Activated CD4-positive, alpha-beta T cell treated with anti-CD3 and anti-CD28 coated beads, Interleukin-2, Interleukin-6, amounts not matched to agents 100 ng/mL and 50 ng/mL, durations not matched to agents 16 hours and 8 hours (primary cell): ENCODE measurements around the gene BTG2.

ENCODE experiments used
- DNase-seq: peaks from one replicate; pipeline ENCODE4 v3.0.0-alpha.2; 2020

Gene BTG2

DNA sequence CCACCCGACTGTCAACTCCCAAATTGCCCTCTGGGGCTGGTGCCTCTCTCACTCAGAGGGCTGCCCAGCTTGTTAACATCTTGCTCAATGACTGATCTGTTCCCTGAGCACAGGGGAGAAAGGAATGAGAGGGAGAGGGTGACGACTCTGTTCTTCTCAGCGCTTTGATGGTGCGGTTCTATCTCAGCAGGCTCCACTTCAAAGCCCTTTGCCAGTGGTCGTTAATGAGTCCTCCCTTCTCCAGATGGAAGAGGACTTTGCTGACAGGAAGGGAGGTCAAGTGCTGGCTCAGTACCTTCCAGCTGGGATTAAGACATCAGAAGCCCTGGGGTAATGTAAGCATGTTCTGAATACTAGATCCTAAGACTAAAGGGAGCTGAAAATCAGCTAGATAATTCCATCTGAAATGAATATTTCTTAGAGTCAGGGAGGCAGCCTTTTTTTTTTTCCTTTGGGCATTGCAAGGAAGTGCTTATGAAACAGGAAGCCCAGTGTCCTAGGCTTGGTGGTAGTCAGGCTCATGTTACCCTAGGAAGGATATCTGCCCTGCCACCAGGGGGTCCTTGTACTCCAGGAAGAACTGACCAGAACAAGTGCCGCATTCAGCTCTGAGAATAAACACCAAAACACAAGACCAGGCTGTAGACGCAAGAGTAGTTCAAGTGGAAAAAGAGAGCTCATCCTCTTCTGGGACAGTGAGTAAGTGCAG, 40.9 kb downstream of the BTG2 start:
- DNase-seq = no peak

DNA sequence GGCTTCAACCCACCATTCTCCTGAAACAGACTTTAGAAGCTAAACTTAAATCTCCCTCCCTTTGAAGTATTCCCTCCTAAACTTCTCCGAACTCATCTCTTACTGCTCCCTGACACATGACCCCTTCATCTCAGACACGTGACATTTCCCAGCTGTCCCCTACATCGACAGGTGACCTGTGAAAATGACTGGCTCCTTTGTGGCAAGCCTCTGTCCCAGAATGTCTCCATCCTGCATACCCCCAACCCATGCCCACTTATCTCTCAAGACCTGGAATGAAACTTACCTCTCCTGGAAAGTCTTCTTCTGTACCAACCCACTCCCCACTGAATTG, 41.4 kb downstream of the BTG2 start:
- DNase-seq = no peak

DNA sequence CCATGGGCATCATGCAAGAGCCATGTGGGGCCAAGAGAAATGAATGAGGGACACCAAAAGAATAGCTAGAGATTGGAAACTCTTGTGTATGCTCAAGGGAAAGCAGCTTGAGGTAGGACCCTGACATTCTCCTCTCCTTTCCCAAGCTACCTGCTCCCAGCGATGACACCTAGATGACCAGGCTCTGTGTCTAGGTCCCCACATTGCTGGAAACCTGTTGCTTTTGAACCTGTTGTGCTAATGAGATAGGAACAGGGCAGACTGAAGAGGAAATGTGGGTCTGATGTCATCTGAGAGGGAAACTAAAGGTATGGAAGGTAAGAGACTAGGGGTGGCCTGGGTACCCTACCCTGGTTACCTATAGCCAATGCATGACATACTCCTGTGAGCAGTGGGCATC, 43.8 kb downstream of the BTG2 start:
- no peak for DNase-seq

DNA sequence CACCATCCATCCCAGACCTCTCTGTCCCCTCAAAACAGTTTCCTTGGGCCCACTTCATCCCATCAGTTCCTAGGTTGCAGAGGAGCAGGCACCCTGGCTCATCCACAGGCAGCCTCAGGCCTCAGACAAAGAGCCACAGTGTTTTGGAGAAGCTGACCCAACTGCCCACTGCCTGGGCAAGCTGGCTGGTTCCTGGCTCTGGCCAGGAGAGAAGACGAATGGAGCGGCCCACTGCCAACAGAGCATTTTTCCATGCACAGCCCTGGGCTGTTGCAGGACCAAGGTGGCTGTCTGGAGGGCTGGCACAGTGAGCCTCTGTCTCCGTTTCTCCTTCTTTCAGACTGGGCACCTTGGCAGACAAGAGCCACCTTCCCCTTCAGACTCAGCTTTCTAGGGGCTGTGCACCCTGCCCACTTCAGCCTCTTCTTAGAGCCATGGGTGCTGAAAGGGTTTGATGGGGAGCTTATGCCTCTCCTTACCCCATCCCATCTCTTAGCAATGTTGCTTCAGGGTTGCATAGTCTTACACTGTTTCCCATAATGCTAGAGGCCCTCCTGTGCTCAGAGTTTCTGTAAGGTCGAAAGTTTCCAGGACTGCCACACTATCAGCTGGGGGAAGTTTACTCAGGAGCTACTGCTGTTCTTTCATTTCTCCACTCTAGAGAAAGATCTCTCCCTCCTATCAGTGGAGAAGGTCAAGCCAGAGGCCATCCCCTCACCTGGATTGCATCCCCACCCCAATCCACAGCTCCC, 44.6 kb downstream of the BTG2 start:
- no peak for DNase-seq

DNA sequence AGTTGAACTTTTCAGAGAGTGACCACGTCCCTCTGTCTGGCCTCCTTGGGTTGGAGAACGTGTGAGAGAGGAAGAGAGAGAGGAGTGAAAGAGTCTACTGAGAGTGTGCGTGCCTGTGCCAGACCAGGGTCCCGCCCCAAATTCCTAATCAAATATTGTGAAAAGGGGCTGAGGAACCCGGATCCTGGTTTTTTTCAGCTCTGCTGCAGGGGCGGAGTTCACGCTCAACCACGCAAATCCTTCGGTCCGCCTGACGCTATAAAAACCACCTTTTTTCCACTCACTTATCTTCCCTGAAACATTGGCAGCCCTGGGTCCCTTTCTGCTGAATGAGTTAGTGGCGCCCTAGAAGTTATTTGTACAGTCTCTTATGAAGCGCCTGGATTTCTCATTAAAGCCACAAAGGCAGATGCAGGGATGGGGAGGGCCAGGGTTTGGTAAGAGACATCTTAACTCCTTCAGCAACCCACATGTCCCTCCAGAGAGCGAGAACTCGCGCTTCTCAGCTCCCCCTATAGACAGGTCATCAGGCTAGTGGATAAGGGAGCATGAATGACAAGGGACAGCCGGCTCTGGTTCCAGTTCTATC, 45.8 kb downstream of the BTG2 start, which contains the start of gene FMOD:
Gene FMOD (minus strand): TSS at position 86 of the 589 bp plus-strand sequence. CDS start 2,852 bp downstream, outside the sequence.
- DNase-seq = peak; percentile 12

DNA sequence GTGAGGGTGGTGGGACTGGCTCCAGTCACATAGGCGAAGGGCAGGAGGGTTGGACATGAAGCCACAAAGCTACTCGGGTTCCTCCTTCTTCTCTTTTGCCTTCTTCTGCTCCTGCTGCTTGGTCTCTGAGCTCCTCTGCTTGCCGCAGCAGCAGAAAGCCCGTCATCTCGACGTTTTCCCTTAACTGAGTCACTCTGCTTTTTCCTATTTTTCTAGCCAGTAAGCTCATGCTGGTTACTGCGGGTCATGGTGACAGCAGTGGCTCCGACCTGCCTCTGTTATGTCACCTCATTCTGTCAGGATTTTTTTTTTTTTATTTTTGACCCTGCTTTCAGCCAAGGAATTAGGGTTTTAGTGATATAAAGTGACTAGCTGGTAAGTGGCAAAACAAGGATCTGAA, 48.2 kb downstream of the BTG2 start:
- no peak for DNase-seq

DNA sequence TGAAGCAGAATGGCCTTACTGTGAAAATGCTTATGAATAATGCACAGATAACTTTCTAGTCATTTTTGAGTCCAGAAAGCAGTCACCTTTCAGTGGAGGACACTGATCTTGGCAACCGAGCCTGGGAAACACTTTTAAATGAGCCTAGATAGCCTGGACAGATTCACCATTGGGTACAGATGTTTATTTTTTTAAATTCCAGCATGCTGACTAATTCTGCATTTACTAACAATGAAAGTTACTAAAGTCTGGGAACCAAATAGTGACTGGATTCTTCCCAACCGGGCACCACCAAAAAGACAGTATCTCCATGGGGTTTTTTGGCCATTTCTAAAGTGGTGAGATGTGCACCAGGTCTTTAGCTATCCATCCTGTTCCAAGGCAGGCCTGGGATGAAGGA, 48.9 kb downstream of the BTG2 start:
- DNase-seq = no peak

DNA sequence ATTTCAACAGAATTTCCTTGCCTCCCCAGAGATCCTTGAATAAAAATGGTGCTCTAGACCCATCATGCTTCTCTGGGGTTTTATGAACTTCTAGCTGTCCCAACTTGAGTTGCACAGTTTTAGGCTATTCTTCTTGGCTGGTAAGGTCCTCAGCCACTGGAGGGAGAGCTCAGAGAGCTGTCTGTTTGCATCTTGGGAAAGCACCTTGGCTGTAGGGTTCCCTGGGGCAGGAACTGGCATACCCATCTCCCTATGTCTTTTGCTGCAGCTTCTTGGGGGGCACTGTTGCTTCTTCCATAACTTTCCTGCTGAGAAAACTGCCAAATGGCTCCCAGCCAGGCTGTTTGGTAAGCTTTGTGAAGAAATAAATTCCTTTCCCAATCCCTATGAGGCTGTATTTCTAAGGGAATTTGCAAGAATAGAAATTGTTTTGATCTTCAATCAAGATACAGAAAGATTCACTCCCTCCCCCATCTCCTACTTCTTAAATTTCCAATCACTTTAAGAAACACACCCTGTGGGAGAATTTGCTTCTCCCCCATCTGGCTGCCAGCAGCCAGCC, 53.8 kb downstream of the BTG2 start:
- no peak for DNase-seq
